Stimulated activated CD8-positive, alpha-beta memory T cell treated with anti-CD3 and anti-CD28 coated beads, Interleukin-15, amount 100 ng/mL, for 48 hours (primary cell): ENCODE results near the gene TEX14.

ENCODE experiments used
- DNase-seq, 2 donors: peaks; one replicate each; pipeline ENCODE4 v3.0.0-alpha.2; 2020; ENCODE audit warnings: low read depth in 2 of 2

The TEX14 gene, protein sequence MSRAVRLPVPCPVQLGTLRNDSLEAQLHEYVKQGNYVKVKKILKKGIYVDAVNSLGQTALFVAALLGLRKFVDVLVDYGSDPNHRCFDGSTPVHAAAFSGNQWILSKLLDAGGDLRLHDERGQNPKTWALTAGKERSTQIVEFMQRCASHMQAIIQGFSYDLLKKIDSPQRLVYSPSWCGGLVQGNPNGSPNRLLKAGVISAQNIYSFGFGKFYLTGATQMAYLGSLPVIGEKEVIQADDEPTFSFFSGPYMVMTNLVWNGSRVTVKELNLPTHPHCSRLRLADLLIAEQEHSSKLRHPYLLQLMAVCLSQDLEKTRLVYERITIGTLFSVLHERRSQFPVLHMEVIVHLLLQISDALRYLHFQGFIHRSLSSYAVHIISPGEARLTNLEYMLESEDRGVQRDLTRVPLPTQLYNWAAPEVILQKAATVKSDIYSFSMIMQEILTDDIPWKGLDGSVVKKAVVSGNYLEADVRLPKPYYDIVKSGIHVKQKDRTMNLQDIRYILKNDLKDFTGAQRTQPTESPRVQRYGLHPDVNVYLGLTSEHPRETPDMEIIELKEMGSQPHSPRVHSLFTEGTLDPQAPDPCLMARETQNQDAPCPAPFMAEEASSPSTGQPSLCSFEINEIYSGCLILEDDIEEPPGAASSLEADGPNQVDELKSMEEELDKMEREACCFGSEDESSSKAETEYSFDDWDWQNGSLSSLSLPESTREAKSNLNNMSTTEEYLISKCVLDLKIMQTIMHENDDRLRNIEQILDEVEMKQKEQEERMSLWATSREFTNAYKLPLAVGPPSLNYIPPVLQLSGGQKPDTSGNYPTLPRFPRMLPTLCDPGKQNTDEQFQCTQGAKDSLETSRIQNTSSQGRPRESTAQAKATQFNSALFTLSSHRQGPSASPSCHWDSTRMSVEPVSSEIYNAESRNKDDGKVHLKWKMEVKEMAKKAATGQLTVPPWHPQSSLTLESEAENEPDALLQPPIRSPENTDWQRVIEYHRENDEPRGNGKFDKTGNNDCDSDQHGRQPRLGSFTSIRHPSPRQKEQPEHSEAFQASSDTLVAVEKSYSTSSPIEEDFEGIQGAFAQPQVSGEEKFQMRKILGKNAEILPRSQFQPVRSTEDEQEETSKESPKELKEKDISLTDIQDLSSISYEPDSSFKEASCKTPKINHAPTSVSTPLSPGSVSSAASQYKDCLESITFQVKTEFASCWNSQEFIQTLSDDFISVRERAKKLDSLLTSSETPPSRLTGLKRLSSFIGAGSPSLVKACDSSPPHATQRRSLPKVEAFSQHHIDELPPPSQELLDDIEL (N-terminal part only)

DNA sequence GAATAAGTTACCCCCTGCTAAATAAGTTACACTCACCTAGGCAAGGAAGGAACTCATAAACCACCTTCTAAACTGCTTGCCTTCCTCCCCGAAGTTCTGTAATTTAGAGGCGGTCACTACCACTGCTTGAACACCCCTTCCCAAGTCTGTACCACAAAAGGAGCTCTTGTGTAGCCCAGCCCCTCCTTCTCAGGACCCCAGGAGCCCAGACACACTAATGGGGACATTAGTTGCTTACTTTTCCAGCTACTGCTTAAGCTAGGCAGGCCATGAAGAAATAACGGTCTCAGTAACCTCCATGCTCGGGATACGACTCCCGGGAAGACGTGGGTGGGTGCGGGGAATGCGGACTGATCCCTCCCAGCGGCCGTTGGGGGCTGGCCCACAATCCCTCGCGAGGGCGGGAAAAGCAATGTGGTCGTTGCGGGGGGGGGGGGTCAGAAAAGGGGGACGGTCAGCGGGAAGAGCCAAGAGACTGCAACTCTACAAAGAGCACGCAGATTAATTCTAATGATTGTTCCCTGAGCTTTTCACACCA, at the start of gene TEX14:
TEX14 (minus strand) TSS at position 345 of the 538 bp plus-strand sequence. CDS start 40,044 bp downstream, outside the sequence.
- no peak for DNase-seq

DNA sequence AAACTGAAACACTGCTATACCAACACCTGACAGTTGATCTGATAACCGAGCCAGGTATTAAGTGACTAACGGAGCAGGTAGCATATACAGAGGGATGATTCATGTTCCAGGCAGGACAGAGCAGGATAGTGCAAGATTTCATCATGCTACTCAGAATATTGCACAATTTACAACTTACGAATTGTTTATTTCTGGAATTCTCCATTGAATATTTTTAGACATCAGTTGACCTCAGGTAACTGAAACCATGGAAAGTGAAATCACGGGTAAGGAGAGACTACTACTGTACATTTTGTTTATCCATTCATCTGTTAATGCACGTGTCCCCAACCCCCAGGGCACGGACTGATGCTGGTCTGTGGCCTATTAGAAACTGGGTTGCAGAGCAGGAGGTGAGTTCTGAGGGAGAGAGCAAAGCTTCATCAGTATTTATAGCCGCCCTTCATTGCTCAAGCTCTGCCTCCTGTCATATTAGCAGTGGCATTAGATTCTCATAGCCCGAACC, 49.3 kb upstream of the TEX14 start:
- no peak for DNase-seq

DNA sequence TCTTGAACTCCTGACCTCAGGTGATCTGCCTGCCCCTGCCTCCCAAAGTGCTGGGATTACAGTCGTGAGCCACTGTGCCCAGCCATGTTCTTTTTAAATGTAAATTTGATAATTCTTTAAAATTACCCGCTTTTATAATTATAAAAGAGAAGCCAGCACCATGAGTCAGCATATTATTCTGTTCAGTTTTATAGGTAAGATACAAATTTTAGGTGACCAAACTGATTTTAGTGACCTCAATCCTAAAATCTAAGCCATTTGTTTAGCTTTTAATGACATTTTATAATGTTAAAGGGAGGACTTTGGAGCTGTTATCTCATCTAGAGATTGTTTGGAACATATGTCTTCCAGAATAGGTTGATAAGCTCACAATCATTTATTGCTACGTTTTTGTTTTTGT, 43.0 kb upstream of the TEX14 start:
- DNase-seq: no peak

DNA sequence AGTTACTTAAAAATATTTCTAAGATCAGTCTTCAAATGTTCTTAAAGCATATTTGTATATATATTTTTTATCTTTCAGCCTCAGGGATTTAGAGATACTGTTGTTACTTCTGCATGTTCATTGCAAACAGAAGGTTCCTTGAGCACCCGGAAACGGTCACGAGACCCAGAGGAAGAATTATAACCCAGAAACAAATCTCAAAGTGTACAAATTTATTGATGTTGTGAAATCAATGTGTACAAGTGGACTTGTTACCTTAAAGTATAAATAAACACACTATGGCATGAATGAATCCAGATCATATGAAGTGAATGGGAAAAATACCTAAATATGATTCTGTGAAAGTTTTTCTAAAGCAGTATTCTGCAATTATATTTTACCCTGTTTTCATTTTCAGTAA, 42.2 kb upstream of the TEX14 start:
- no peak for DNase-seq

DNA sequence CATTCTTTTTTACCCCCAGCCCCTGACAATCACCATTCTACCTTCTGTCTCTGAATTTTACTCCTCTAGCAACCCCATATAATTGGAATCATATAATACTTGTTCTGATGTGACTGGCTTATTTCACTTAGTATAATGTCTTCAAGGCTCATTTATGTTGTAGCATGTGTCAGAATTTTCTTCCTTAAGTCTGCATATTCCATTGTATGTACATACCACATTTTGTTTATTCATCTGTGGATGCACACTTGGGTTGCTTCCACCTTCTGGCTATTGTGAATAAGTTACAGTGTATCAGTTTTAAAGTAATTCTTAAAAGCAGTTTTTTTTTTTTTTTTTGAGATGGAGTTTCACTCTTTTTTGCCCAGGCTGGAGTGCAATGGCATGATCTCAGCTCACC, 39.1 kb upstream of the TEX14 start:
- DNase-seq: no peak

DNA sequence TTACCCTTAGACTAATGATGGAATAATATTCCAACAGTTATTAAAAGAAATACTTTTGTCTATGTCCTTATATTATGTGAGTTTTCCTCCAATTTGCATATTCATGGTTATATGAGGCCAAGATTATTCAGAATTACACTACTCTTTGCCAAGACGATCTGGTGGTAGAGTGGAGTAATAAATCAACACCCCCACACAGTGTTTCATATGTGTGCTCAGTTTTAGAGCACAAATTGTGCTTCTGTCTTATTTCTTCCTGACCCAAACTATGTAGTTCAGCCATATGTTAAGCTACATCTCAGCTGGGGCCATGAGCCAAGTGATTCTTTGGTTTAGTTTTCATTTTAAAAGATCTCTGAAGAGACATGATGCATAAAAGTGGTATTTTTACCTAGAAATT, 37.0 kb upstream of the TEX14 start:
- no peak for DNase-seq

DNA sequence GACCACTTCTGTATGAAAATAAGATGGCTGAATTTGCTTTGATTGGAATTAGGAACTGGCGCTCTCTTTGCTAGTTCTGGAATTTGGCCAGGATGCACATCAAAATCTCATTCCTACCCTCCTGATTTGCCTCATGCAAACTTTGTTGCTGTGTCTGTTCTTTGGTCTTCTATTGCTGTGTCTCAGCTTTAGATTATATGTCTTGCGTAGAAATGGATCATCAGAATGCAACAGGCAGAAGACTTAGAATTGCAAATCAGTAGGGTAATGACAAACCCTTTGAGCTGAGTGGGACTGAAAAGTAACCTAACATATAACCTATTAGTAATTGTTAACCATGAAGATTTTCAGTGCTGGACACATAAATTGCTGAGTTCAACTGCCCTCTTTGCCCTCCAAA, 30.9 kb upstream of the TEX14 start:
- DNase-seq: no peak

DNA sequence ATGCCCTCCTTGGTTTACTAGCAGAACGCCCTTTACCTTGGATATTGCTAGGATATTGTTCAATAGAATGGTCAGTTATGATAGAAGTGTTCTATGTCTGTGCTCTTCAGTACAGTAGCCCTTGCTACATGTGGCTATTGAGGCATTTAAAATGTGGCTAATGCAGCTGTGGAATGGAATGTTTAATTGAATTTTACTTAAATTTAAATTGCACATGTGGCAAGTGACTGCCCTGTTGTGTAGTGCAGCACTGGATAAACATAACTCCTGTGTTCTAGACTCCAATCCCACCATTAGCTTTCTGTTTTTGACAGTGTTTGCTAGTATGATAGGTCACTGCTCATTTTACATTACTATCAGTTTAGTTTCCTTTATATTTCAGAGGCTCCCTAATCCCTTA, 30.4 kb upstream of the TEX14 start:
- DNase-seq: no peak

DNA sequence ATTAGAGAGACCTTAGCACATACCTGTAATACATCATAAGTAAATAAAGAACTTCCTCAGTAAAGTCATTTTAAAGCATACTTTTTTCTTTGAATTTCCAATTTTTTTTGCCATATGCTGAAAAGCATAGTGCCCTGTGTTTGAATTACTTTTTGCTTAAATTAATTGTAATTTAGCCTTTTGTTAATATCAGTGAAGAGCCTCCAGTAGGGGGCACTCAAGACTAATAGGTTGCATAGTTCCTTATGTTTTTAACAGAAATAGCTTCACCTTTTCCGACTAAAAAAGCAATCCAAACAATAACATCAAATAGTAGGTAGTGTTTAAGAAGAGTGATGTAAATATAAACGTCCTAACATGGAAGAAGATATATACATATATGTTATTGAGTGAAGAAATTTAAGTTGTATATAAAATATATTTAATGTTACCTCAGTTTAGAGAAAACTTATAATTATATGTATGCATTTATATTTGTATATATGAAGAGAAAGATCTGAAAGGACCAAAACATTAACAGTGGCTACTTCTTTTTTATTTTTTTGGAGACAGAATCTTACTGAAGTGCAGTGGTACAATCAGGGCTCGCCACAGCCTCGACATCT, 19.2 kb upstream of the TEX14 start:
- no peak for DNase-seq

DNA sequence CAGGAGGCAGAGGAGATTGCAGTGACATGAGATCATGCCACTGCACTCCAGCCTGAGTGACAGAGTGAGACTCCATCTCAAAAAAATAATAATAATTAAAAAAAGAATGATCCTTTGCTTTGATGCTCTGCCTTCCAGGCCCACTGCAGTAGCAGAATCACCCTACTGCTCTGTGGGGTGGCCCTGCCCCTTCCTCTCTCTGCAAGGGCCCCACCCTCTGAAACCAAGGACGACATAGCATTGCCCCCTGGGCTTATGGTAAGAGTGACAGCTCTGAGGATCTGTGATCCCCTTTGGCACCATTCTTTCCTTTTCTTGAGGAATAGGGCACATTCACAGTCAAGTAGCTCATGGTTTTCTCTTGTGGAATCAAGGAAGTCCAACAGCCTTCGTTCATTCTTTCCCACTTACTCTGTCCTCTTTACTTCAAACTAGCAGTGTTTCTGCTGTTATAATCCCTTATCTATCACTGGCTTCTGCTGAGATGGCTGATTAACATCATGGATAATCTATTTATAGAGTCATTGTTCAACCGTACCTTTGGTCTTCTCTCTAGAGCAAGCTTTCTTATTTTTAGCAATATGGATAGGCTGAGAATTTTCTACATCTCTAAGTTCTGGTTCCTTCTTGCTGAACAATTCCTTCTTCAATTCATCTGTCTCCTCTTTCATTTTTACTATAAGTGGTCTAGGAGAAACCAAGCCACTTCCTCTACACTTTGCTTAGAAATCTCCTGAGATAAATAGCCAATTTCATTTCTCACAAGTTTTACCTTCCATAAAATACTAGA, 14.7 kb upstream of the TEX14 start:
- DNase-seq: no peak

DNA sequence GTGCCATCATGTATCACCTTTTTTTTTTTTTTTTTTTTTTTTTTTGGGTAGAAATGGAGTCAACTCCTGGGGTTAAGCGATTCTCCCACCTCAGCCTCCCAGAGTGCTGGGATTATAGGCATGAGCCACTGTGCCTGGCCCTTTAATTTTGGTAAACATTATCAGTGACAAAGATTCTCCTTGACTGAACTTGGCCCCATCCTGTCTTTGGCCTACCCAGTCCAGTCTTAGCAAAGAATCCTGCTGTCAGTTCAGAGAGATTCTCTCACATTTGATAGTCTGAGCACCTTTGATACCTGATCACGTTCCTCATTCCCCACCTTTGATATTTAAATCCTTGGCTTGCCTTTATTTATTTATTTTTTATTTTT, 12.1 kb upstream of the TEX14 start:
- DNase-seq: no peak

DNA sequence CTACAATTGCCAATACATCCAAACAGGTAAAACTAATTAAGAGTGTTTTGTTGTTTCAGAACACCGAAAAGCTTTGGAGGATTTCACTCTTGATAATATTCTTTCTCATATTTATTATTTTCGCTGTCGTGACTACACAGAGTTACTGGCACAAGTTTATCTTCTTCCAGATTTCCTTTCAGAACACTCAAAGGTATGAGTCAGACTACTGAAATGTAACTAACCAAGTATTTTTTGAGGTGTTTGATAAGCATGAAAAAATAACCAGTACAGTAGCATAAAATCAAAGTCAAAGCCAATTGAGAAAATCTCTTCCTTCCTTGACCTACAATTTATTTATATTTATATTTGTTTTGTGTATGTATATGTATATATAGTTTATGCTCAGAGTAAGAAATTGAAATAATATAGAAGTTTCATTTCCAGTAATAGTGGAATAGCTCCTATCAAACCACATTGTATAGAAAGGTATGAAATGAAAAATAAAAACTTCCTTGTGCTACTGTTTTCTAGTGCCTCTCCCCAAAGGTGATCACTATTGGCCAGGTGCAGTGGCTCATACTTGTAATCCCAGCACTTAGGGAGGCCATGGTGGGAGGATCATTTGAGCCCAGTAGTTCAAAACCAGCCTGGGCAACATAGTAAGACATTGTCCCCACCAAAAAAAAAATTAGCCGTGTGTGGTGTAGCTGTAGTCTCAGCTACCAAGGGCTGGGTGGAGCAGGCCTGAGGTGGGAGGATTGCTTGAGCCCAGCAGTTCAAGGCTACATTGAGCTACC, 11.5 kb upstream of the TEX14 start:
- DNase-seq: no peak

DNA sequence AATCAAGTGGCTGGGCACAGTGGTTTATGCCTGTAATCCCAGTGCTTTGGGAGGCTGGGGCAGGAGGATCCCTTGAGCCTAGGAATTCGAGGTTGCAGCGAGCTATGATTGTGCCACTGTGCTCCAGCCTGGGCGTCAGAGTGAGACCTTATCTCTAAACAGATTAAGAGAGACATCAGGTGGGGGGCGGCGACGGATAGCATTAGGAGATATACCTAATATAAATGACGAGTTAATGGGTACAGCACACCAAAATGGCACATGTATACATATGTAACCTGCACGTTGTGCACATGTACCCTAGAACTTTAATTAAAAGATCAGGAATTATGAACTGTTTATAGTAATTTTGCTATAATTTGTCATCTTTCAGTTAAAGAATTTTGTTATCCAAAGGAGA, 10.9 kb upstream of the TEX14 start:
- no peak for DNase-seq

DNA sequence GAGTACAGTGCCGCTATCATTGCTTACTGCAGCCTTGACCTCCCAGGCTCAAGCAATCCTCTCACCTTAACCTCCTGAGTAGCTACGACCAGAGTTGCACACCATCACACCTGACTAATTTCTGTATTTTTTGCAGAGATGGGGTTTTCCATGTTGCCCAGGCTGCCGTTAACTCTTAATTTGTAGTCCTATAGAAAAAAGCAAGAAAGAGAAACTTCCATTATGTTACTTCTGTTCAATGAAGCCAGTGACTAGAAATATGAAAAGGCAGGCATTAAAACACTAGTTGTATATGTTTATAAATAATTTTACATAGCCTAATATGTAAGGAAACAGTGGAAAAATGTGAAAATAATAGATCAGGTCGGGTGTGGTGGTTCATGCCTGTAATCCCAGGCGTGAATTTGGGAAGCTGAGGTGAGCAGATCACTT, 10.2 kb upstream of the TEX14 start:
- no peak for DNase-seq

DNA sequence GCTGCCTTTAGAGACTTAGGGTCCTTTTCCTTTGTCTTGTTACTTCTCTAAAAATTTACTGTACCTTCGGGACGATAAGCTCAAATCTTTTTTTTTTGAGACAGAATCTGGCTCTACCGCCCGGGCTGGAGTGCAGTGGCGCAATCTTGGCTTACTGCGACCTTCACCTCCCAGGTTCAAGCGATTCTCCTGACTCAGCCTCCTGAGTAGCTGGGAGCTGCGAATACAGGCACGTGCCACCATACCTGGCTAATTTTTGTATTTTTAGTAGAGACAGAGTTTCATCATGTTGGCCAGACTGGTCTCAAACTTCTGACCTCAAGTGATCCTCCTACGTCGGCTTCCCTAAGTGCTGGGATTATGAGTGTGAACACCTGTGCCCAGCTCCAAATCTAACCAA, 7.9 kb upstream of the TEX14 start:
- no peak for DNase-seq

DNA sequence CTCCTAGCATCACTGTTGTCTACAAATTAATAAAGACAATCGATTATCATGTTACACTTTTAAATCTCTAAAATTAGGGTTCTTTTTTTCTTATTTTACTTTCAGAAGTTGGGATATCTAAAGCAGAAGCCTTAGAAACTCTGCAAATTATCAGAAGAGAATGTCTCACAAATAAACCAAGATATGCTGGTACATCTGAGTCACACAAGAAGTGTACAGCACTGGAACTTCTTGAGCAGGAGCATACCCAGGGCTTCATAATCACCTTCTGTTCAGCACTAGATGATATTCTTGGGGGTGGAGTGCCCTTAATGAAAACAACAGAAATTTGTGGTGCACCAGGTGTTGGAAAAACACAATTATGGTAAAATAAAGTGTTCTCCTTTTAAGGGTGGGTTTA, 3.0 kb upstream of the TEX14 start:
- no peak for DNase-seq

DNA sequence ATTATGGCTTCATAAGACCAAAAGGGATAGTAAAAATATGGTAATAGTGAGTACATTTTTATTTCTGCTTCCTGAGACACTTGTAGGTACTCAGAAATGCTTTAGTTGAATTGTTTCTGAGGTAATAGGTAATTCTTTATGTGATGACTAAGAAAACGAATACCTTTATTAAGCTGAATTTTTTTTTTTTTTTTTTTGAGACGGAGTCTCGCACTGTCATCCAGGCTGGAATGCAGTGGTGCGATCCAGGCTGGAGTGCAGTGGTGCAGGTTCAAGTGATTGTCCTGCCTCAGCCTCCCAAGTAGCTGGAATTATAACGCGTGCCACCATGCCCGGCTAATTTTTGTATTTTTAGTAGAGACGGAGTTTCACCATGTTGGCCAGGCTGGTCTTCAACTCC, 2.5 kb upstream of the TEX14 start:
- DNase-seq: no peak

DNA sequence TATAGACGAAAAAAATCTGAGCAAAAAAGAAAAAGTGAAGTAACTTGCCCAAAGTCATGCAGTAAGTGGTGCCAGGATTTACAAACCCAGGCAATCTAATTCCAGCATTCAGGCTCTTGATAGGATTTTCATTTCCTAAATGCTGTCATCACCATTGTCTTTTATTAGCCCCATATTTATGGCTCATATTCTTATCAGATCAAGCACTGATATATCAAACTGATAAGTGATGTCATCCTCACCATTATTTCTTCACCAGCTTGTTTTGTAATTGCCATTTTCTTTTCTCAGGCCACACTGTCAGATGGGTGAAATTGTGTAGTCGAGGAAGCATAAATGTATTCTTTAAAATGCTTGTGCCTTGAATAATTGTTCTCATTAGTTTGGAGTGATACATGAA, 1.9 kb upstream of the TEX14 start:
- DNase-seq: no peak

DNA sequence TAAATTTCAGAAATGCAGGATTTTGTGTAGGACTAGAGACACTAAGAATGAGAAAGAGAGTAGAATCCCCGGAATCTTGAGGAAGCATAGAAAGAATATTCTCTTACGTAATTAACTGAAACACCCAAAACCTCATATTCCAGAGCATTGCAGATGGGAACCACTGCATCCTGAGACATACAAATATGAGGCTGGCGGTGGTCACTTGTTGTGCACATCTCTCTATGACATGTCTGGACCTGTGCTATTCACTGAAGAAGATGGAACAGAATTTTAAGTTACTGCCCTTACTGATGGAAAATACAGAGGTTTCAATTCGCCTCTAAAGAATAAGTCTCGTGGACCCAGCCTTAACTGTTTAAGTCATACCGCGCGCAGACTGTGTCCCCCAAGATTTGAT, 1.4 kb upstream of the TEX14 start:
- no peak for DNase-seq
